Stomach (tissue), 4 donors: ENCODE data around the gene PCNX1.

ENCODE experiments used
- CTCF ChIP-seq, 7 experiments: fragments of 450-650 bp in 4 of 7; fragments of 200-600 bp in 3 of 7; sonication (generic) in 3 of 7; IDR thresholded peaks; one replicate each; pipeline ENCODE4 v1.5.1; 2016 to 2019; ENCODE audit warnings: antibody characterized with exemption in 7 of 7, control low read depth in 2 of 7, mild to moderate bottlenecking in 1 of 7
- EP300 ChIP-seq: sonication (generic); formaldehyde crosslinking; IDR thresholded peaks from one replicate; pipeline ENCODE4 v1.6.1; 2017; ENCODE audit warnings: antibody characterized with exemption
- POLR2A ChIP-seq, 4 donors: fragments of 450-650 bp; IDR thresholded peaks; one replicate each; pipeline ENCODE4 v1.6.1; 2016; ENCODE audit warnings: antibody characterized with exemption in 4 of 4, control low read depth in 2 of 4, mild to moderate bottlenecking in 1 of 4, moderate library complexity in 1 of 4

DNA sequence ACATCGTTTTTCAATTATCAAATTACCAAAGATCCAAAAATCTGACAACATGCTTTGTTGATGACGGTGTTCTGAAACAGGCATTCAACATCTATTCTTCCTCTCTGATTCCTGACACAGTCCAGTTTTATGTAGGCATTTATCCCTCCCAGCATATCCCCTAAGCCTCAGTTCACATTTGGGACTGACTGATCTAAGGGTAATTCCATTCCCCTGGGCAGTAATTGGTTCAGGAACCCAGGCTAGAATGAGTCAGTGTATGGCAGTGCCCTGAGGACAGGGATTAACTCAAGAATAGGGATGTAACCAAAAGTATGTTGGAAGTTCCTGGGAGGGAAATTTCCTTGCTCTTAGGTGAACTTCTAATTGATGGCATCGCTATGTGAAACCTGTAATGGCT is 10.3 kb upstream of the PCNX1 start:
- TF ChIP-seq CTCF (IDR thresholded peaks at IDR 0.05) (no peak), POLR2A (IDR thresholded peaks at IDR 0.05) (no peak), EP300 (no peak)
